ENCODE measurements around the gene SLC34A3.

SLC34A3 gene

DNA sequence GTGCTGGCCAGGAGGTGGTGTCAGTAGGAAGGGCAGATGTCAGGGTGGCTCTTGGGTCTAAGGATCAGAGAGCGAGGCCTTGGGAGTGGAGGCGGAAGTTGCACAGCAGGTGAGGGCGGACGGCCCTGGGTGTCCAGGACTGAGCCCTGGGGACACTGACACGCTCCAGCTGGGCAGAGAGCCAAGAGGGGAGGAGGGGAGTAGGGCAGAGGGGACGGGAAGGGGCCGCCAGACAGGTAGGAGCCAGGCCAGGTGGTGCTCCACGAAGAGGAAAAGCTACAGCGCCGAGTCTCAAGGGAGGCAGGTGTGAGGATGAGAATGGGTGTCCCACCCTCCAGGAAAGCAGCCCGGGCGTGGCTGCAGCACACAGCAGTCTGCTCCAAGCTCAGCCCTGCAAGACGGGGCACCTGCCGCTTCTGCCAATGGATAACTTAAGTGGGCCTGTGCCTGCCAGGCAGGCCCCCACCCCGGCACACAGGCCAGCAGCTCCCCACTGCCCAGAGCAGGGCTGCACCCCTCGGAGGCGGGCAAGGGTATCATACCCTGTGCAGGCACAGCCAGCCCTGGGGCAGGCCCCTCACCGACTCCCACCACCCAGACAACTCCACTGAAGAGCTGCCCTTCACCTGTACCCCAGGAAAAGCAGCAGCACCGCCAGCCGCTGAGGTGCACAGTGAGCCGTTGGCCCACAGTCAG is 35.0 kb upstream of the SLC34A3 start:
- no peak for DNase-seq (ENCODE audit: low read depth in 2 of 2)

DNA sequence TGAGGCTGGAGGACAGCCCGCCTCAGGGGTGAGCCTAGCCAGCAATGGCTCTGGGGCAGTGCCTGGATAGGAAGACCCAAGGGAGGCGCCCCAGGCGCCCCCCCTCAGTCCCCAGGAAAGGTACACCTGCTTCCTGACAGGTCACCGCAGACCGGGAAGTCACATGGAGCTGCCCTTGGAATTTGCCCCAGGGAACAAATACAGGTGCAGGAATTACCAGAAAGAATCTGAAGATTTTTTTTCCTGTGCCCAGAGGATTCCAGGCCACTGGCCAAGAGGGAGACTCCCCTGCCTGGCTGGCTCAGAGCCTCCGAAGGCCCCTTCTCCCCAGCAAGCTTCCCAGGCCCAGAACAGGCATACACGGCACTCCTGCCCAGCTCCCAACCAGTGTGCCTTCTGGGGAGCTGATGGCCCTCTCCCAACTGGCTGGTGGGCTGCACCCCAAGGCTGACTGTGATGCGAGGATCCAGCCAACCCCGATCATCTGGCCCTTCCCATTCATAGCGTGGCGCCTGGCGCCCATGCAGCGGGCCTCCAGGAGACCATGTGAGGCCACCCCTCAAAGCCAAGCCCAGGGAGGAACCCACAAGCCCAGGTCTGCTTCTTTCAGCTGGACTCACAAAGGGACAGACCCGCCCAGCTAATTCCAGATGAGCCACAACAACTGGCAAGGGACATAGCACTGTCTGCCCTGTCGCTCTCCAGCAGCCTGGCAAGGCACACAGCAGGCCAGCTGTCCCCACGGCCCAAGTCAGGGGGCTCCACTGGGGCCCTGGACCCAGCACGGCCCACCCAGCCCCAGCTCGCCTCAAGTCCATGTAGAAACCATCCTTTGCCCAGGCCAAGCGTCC is 32.4 kb upstream of the SLC34A3 start:
- no peak for DNase-seq (ENCODE audit: low read depth in 2 of 2)

DNA sequence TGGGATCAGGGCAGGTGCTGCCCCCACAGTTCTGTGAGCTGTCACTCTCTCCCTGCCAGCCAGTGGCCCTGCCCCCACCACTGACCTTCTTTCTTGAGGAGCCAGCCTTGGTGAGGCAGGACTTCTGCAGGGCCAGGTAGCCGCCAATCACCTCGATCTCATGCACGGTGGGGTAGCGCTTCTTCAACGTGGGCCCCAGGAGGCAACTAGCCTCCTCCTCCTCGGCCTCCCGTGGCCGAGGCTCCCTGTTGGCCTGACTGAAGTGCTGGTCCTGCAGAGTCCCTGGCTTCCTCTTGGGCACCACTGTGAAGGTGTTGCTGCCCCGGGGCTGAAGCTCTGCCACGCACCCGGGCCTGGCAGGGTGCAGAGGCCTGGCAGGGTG is 31.8 kb upstream of the SLC34A3 start:
- DNase-seq (ENCODE audit: low read depth in 2 of 2), result no peak

DNA sequence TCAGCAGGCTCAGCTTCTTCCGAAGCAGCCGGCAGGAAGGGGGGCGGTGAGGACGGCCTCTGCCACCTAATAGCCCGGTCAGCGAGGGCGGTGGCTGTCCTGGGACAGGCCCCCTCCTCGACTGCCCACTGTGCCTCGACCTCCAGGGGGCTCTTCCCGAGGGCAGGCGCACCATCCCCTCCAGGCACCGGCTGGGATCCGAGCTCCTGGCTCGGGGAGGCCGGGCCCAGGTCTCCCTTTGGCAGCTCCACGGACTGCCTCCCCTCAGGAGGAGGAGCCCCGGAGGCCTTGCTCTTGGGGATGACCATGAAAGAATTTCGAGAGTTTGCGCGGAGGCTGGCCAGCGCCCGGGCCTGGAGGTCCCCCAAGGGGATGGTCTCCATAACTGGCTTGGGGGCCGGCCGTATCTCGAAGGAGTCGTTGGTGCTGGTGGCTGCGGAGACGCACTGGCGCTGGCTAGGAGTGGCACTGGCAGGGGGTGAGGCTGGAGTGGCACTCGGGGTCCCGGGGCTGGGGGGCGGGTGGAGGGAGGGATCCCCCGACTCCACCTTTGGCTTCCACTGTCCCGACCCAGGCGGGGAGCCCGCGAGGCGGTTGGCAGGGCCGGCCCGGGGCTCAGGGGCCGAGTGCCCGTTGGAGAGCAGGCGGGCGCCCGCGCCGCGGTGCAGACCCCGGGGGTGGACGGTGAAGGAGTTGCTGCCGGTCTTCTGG is 31.1 kb upstream of the SLC34A3 start:
- DNase-seq (ENCODE audit: low read depth in 2 of 2), result no peak

GRCh38 chr9:137200311-137201204 is 30.1 kb upstream of the SLC34A3 start, which contains the start of gene TPRN:
TPRN (minus strand) TSS chr9:137200741; CDS start chr9:137200711, 30 bp downstream.
- DNase-seq (ENCODE audit: low read depth in 2 of 2), result peak; percentile 96 to 98

DNA sequence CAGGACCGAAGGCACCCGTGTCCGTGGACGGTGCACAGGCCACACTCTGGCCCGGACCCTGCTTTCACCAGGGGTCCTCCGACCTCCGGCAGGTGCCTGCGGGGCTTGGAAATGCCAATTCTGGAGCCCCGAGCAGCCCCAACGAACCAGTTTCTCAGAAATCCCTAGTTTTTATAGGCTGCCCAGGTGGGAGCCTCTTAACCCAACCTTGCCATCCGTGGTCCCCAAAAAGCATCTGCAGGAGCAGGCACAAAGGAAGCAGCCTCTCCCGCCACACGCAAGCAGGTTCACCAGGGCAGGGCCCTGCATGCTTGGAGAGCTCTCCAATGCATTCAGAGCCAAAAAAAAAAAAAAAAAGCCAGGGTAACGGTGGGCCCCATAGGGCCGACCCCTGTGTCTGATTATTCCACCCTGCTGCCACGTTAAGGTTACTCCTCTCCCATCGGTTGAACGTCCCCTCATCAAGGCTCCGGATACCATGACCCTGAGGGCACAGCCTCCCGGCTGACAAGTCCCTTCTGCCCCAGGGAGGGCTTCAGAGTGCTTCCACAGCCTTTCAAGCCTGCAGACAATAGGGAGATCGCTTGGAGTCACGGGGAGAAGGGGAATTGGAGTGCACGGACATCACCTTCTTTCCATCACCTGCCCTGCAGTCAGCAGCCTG is 29.4 kb upstream of the SLC34A3 start:
- no peak for DNase-seq (ENCODE audit: low read depth in 2 of 2)

GRCh38 chr9:137202966-137203365 is 27.7 kb upstream of the SLC34A3 start:
- no peak for DNase-seq (ENCODE audit: low read depth in 2 of 2)

DNA sequence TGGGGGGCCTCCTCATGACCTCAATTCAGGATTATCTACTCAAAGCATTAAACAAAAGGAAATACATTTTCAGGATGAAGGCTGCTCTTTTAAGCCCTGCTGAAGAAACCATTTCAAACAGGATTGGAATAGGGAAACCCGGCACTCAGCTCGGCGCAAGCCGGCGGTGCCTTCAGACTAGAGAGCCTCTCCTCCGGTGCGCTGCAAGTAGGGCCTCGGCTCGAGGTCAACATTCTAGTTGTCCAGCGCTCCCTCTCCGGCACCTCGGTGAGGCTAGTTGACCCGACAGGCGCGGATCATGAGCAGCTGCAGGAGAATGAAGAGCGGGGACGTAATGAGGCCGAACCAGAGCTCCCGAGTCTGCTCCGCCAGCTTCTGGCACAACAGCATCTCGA is 26.0 kb upstream of the SLC34A3 start:
- no peak for DNase-seq (ENCODE audit: low read depth in 2 of 2)

- DNase-seq (ENCODE audit: low read depth in 2 of 2), result peak; percentile 84 to 93
Observed at GRCh38 chr9:137205126-137206069, 25.3 kb upstream of the SLC34A3 start, which contains the start of the genes NDOR1 and TMEM203. NDOR1 (plus strand) TSS chr9:137205700; CDS start chr9:137205778, 78 bp downstream. TMEM203 (minus strand) TSS chr9:137205648; CDS start chr9:137205414, 234 bp downstream.

DNA sequence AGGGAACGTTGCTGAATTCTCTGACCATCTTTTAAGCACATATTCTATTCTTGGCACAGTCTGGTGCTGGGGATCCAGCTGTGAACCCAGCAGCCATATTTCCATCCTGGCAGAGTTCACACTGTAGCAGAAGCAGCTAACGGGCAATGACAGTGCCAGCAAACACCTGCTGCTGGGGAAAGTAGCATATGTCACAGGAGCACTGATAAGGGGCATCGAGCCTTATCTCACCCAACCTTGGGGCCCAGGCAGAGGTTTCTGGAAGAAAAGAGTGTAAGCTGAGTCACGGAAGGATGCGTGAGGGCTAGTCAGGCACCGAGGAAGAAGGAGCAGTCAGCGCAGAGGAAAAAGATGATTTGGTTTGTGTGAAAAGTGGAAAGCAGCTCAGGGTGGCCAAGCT is 24.1 kb upstream of the SLC34A3 start:
- no peak for DNase-seq (ENCODE audit: low read depth in 2 of 2)

DNA sequence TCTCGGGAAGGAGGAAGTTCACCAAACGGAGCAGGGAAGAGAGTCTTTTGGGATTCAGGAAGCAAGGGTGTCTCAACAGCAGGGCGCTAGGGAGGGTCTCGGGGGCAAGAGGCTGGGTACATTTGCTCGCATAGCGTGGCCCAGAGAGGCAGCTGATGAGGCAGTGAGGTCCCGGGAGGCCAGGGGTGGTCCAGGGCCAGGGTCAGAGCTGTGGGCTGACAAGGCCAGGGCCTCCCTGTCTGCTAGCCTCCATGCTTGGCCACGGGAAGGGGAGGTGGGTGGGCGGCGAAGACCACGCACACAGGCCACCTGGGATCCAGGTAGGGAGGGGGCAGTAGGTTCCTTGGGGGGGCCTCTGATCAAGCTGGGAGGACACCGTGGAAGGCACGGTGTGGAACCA is 19.2 kb upstream of the SLC34A3 start:
- DNase-seq (ENCODE audit: low read depth in 2 of 2), result no peak

DNA sequence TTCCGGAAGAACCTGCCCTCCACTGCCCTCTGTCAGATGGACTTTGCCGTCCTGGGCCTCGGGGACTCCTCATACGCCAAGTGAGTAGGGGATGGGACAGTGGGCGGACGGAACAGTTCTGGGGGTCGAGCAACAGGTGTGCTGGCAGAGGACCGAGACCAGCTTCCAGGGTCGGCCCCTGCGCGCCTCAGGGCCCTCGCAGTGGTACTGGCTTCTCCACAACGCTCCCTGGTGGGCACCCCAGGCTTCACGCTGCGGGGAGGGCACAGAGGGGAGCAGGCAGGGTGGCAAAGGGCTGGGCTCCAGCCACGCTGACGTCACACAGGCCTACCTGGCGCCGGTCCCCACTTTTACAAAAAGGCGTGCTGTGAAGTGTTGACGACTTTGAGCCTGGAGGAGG is 18.2 kb upstream of the SLC34A3 start:
- DNase-seq (ENCODE audit: low read depth in 2 of 2), result no peak

- DNase-seq (ENCODE audit: low read depth in 2 of 2), result no peak
Observed at GRCh38 chr9:137213160-137214060, 17.3 kb upstream of the SLC34A3 start.

DNA sequence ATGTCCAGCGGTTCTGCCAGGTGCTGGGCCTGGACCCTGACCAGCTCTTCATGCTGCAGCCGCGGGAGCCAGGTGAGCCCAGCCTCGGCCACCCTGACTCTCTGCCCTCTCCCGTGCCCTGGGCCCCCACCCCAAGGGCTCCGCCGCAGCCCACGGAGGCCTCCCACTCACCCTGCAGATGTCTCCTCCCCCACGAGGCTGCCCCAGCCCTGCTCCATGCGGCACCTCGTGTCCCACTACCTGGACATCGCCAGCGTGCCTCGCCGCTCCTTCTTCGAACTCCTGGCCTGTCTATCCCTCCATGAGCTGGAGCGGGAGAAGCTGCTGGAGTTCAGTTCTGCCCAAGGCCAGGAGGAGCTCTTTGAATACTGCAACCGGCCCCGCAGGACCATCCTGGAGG is 16.1 kb upstream of the SLC34A3 start:
- no peak for DNase-seq (ENCODE audit: low read depth in 2 of 2)

- no peak for DNase-seq (ENCODE audit: low read depth in 2 of 2)
Observed at GRCh38 chr9:137215196-137215986, 15.3 kb upstream of the SLC34A3 start.

DNA sequence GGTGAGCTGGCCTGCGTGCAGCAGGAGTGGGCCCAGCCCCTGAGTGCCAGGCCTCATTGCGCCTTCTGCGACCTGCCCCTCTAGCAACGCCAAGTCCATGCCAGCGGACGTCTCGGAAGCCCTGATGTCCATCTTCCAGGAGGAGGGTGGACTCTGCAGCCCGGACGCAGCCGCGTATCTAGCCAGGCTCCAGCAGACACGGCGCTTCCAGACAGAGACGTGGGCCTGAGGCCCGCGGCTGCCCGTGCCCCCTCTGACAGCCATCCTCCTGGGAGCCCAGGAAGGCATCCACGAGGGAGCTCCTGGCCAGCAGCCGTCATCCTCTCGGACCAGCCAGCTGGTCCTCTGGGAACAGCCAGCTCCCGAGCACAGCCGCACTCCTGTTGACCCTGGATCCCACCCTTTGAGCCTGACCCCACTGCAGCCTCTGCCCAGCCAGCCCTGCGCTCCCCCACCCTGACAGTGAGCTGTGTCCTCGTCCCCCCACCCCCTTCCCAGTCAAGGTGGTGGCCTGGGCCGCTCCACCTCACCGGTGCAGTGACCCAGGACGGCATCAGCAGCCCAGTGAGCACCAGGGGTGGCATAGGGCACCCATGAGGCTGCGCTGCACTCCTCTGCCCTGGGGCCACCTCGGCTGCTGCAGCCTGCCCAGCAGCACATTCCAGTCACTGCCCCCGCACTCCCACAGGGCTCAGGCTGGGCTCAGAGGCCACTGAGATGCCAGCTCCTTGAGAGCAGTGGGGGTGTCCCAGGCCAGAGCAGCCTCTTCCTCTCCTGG is 14.3 kb upstream of the SLC34A3 start:
- no peak for DNase-seq (ENCODE audit: low read depth in 2 of 2)

Measured in activated CD4-positive, alpha-beta T cell treated with anti-CD3 and anti-CD28 coated beads for 24 hours (primary cell).